GM21515 (cell line): ENCODE data around the gene CYFIP2.

Source experiments
- ATAC-seq: cut with Tn5 transposase; IDR thresholded peaks from one replicate; pipeline ENCODE4 v1.9.1; 2021; ENCODE audit not compliant: unreplicated experiment

Gene CYFIP2

GRCh38 chr5:157312492-157312891 is 46.6 kb downstream of the CYFIP2 start:
- ATAC-seq: peak; percentile 86

GRCh38 chr5:157322581-157322980 is 56.7 kb downstream of the CYFIP2 start:
- ATAC-seq: no peak

GRCh38 chr5:157323107-157323706 is 57.3 kb downstream of the CYFIP2 start:
- no peak for ATAC-seq

- ATAC-seq: no peak
Observed at GRCh38 chr5:157324237-157324636, 58.3 kb downstream of the CYFIP2 start.

GRCh38 chr5:157326440-157327005 is 60.6 kb downstream of the CYFIP2 start:
- no peak for ATAC-seq

GRCh38 chr5:157327771-157328170 is 61.8 kb downstream of the CYFIP2 start:
- no peak for ATAC-seq

GRCh38 chr5:157328277-157328912 is 62.5 kb downstream of the CYFIP2 start:
- peak; percentile 94 for ATAC-seq

- no peak for ATAC-seq
Observed at GRCh38 chr5:157331807-157332206, 65.9 kb downstream of the CYFIP2 start.

- ATAC-seq: no peak
Observed at GRCh38 chr5:157335534-157336422, 69.9 kb downstream of the CYFIP2 start.

GRCh38 chr5:157336423-157336744 is 70.5 kb downstream of the CYFIP2 start:
- ATAC-seq: no peak

GRCh38 chr5:157339409-157339808 is 73.5 kb downstream of the CYFIP2 start:
- ATAC-seq: no peak

- ATAC-seq: no peak
Observed at GRCh38 chr5:157342822-157343402, 77.0 kb downstream of the CYFIP2 start.

- ATAC-seq: no peak
Observed at GRCh38 chr5:157343842-157344790, 78.2 kb downstream of the CYFIP2 start.

GRCh38 chr5:157345067-157345466 is 79.1 kb downstream of the CYFIP2 start:
- ATAC-seq: no peak

GRCh38 chr5:157345485-157345884 is 79.6 kb downstream of the CYFIP2 start:
- no peak for ATAC-seq

GRCh38 chr5:157347301-157348048 is 81.6 kb downstream of the CYFIP2 start:
- ATAC-seq: no peak

GRCh38 chr5:157348049-157348400 is 82.1 kb downstream of the CYFIP2 start:
- no peak for ATAC-seq

- no peak for ATAC-seq
Observed at GRCh38 chr5:157350939-157351801, 85.2 kb downstream of the CYFIP2 start.

- no peak for ATAC-seq
Observed at GRCh38 chr5:157351802-157352092, 85.8 kb downstream of the CYFIP2 start.
